ENCODE data around the gene NUP153.

The NUP153 gene

GRCh38 chr6:17656644-17657043, 50.1 kb downstream of the NUP153 start:
- DNase-seq: no peak

- DNase-seq: no peak
These were observed 50.6 kb downstream of the NUP153 start for GRCh38 chr6:17656092-17656491.

- DNase-seq: no peak
These were observed 53.4 kb downstream of the NUP153 start for GRCh38 chr6:17653198-17653882.

DNA sequence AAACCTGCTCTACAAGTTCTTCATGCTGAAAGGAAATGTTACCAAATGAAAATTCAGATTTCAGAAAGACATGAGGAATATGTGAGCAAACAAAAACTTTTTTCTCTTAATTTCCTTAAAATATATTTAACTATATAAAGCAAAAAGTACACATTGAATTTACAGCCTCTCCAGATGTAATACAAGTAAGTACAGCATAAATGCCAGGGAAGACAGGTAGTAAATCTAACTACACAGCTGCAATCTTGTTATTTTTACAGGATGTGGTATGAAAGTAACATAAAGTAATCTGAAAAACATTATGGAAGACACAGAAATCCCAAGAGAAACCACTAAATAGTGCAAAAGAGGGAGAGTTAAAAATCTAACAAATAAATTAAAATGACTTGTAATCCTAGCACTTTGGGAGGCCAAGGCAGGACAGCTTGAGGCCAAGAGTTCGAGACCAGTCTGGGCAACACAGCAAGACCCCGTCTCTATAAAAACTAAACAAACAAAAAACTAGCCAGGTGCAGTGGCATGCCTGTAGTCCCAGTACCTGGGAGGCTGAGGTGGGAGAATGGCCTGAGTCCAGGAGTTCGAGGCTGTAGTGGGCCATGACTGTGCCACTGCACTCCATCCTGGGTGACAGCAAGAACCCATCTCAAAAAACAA, 55.9 kb downstream of the NUP153 start:
- DNase-seq: no peak

DNA sequence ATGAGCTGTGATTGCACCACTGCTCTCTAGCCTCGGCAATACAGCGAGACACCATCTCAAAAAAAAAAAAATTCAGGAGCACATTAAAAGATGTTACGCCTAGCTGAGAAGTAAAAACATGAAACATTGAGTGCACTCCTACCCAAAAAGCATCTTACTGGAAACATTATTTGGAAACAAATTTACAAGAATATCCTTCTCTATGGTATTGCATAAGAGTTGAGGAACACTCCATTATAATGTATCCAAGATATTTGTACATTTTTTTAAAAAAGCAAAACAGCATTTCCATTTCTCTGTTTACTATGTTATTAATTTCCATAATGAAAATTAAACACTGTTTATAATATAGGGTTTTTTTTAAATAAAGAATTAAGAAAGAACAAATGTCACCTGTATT, 58.0 kb downstream of the NUP153 start:
- no peak for DNase-seq

GRCh38 chr6:17640477-17640917, 66.2 kb downstream of the NUP153 start:
- no peak for DNase-seq

- no peak for DNase-seq
These were observed 68.5 kb downstream of the NUP153 start for GRCh38 chr6:17638212-17638715.

DNA sequence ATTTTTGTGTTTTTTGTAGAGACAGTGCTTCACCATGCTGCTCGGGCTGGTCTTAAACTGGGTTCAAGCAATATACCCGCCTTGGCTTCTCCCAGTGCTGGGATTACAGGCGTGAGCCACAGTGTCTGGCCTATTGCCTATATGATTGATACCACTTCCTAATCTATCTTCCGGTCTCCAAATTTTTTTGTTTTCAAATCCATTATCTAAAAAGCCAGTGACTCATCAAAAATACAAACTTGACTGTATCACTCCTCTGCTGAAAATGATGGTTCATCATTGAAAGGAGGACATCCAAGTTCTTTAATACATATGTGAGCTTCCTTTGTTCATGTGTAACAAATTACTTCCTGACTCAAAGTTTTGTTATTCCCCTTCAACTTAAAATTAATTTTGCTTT, 71.2 kb downstream of the NUP153 start:
- DNase-seq: no peak

GRCh38 chr6:17633465-17634188, 73.1 kb downstream of the NUP153 start:
- no peak for DNase-seq

- no peak for DNase-seq
These were observed 73.8 kb downstream of the NUP153 start for GRCh38 chr6:17632934-17633333.

- DNase-seq: no peak
These were observed 76.1 kb downstream of the NUP153 start for GRCh38 chr6:17630511-17631073.

GRCh38 chr6:17629824-17630510, 76.8 kb downstream of the NUP153 start:
- no peak for DNase-seq

GRCh38 chr6:17628873-17629272, 77.9 kb downstream of the NUP153 start:
- no peak for DNase-seq

GRCh38 chr6:17624396-17624795, 82.3 kb downstream of the NUP153 start:
- DNase-seq: no peak

DNA sequence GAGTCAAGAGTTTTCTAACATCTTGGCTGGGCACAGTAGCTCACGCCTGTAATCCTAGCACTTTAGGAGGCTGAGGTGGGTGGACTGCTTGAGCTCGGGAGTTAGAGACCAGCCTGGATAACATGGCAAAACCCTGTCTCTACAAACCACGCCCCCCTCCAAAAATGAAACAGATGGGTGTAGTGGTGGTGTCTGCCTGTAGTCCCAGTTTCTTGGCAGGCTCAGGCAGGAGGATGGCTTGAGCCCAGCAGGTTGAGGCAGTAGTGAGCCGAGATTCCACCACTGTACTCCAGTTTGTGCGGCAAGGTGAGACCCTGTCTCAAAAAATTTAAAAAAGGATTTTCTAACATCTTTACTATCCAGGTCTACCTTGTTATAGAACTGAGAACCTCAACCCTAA, 84.6 kb downstream of the NUP153 start:
- no peak for DNase-seq

GRCh38 chr6:17621003-17621402, 85.7 kb downstream of the NUP153 start:
- DNase-seq: no peak

GRCh38 chr6:17615794-17616193, 90.9 kb downstream of the NUP153 start:
- no peak for DNase-seq

DNA sequence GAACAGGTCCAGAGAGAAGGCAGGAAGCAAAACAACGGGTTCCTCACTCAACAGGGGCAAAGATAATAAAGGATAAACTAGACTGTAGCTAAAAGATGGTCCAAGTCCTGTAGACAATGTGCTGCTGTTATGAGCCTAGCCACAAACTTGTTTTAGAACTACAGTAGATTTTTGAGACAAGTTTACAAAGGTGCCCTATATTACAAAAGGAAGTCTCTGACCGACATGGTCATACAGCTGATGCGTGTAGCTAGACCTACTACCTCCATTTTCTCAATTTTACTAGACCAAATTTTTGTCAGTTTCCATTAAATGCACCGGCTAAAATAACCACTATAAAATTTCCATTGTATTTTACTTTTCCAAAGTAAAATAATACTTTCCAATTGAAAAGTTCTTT, 94.7 kb downstream of the NUP153 start:
- DNase-seq: no peak

DNA sequence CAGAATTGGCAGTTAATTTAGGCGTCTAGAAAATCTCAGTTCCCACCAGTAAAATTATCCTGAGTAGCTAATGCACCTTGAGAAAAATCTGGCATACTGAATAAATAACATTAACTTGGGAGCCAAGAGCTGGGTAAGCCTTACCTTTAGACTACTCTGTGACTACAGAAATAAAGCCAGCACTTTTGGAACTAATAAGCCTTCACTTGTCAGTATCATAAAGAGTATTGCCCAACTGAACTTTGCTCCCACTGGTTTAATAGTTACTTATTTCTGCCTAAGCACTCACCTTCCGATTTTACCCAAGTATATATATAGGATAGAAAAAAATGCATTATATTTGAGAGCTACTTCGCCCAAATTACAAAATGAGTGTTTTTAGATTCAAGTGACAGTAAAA, 95.9 kb downstream of the NUP153 start:
- no peak for DNase-seq

DNA sequence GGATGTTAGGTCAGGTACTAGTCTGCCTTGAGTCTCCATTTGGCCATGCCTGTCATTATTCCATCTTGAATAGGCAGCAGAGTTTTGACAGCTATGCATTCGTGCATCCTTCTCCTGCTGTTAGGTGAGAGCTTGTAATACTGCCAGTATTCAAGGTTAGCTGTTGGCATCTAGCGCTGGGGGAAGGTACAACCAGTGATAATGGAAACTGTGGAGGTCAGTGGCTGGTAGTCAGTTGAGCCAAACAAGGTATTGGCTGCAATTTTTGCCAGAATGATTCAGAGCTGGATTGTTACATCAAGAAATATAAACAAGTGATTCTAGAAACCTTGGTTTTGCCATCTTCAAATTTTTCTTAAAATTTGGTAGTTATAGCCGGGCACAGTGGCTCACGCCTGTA, 100.1 kb downstream of the NUP153 start:
- no peak for DNase-seq

DNA sequence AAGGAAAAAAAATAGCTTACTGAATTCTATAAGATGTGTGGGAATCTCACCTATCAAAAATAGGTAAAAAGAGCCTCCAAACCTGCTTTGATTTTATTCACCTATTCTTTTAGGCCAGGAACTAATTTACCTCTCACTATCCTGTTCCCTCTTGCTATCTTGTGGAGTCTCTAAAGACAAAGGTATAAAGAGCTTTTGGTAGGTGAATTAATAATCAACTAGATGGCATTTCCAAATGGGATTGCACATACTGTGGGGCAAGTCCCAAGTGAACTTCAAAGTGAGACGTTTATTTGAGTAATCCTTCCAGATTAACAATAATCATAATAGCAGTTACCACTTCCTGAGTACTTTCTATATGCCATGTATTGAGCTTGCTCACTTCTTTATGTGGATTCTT, 103.8 kb downstream of the NUP153 start:
- no peak for DNase-seq

DNA sequence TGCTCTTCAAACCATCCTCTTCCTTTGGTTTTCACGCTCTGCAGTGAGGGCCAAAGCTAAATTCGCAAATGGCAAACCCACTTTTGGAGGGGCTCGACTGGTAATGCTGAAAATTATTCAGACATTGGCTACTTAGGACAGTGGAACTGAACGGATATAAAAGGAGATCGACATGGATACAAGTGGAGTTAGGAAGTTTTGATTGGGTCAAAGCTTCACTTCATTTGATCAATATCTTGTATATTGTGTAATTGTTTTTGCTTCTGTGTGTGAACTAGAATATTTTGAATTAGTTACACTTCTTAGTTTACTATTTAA, 105.4 kb downstream of the NUP153 start:
- DNase-seq: no peak

Measured in NCI-H187 treated with DMSO at 0.1 percent for 48 hours (cell line).